Common myeloid progenitor, CD34-positive (primary cell): ENCODE measurements around the gene DNAH17.

Experiments
- CTCF ChIA-PET: fragments of 350-600 bp; sonication (Branson Sonifier 250); formaldehyde crosslinking; loops from one replicate; lab custom pipeline; 2021; ENCODE audit warnings: antibody characterized with exemption; lab: Charles Lee
- POLR2A ChIA-PET: fragments of 350-600 bp; sonication (Branson Sonifier 250); formaldehyde crosslinking; loops from one replicate; lab custom pipeline; 2021; ENCODE audit warnings: antibody characterized with exemption; lab: Charles Lee
- DNase-seq, 3 donors: peaks; one replicate each; pipeline versions ENCODE4 v3.0.0 to v3.0.0-alpha.2; 2013
- H3K27ac ChIP-seq, 2 experiments: 1 replicate in 1 of 2; 2 replicates in 1 of 2; pipeline ENCODE4 v1.7.0; 2013; ENCODE audit warnings: inconsistent platforms in 2 of 2, low read length in 2 of 2, mild to moderate bottlenecking in 2 of 2, low read depth in 1 of 2, moderate library complexity in 1 of 2; ENCODE audit not compliant: severe bottlenecking in 2 of 2, insufficient read depth in 1 of 2, poor library complexity in 1 of 2
- H3K27me3 ChIP-seq, 5 experiments: replicated peaks in 2 of 5; 1 replicate in 3 of 5; 2 replicates in 2 of 5; pipeline versions ENCODE4 v1.6.1 to v1.7.0; 2013; ENCODE audit warnings: low read length in 4 of 5, mild to moderate bottlenecking in 2 of 5, moderate library complexity in 2 of 5, inconsistent platforms in 1 of 5; ENCODE audit not compliant: insufficient read depth in 5 of 5, control insufficient read depth in 4 of 5
- H3K36me3 ChIP-seq, 4 experiments: 1 replicate in 2 of 4; 2 replicates in 2 of 4; pipeline versions ENCODE4 v1.6.1 to v1.7.0; 2013; ENCODE audit warnings: low read length in 3 of 4, control low read depth in 1 of 4, mild to moderate bottlenecking in 1 of 4; ENCODE audit not compliant: control insufficient read depth in 4 of 4, insufficient read depth in 4 of 4
- H3K4me1 ChIP-seq, 4 experiments: 1 replicate in 3 of 4; 2 replicates in 1 of 4; pipeline versions ENCODE4 v1.6.1 to v1.7.1; 2013; ENCODE audit warnings: low read length in 3 of 4, mild to moderate bottlenecking in 3 of 4, control low read depth in 1 of 4, inconsistent platforms in 1 of 4, moderate library complexity in 1 of 4; ENCODE audit not compliant: control insufficient read depth in 4 of 4, insufficient read depth in 4 of 4; ENCODE audit errors: control extremely low read depth in 1 of 4
- H3K4me3 ChIP-seq, 7 experiments: 1 replicate in 4 of 7; 2 replicates in 3 of 7; pipeline versions ENCODE4 v1.5.1 to v1.7.0; 2013; ENCODE audit warnings: mild to moderate bottlenecking in 7 of 7, low read length in 6 of 7, moderate library complexity in 6 of 7, inconsistent platforms in 2 of 7, low read depth in 2 of 7, control low read depth in 1 of 7; ENCODE audit not compliant: insufficient read depth in 4 of 7, control insufficient read depth in 1 of 7; ENCODE audit errors: extremely low read depth in 1 of 7
- H3K9me3 ChIP-seq, 5 experiments: 1 replicate in 4 of 5; 2 replicates in 1 of 5; pipeline versions ENCODE4 v1.6.1 to v1.7.1; 2013; ENCODE audit warnings: low read length in 4 of 5, mild to moderate bottlenecking in 2 of 5, inconsistent platforms in 1 of 5, low read depth in 1 of 5, moderate library complexity in 1 of 5; ENCODE audit not compliant: control insufficient read depth in 4 of 5, insufficient read depth in 2 of 5; ENCODE audit errors: control extremely low read depth in 1 of 5
- WGBS: methylation state at CpG from one replicate; pipeline ENCODE4 v1.1.5; 2013; ENCODE audit not compliant: insufficient coverage; 5-methylcytosine and 5-hydroxymethylcytosine counted together

The DNAH17 gene

GRCh38 chr17:78497115-78497540 lies 80.1 kb downstream of the DNAH17 start:
- WGBS = 16% methylated on average over 7 of the region's 10 CpGs
- peak; percentile 60 to 74 (median 70) for DNase-seq
- POLR2A ChIA-PET = no interaction called here

GRCh38 chr17:78496311-78496710 lies 80.9 kb downstream of the DNAH17 start:
- no peaks in the 10 kb centered on the region for H3K36me3 ChIP-seq
- ChIA-PET CTCF (interaction anchor here (0.8 to 6.0 kb wide), 7 partner anchors 68 to 350 kb away, joined by 3 to 57 read pairs (median 4); no protein-coding TSS in a partner anchor), POLR2A (no interaction called here)
- peaks cover 0 to 2% (median 0%) of the 10 kb centered on the region in 5 experiments for H3K27me3 ChIP-seq
- DNase-seq = no peak
- H3K9me3 ChIP-seq = no peaks in the 10 kb centered on the region
- H3K4me1 ChIP-seq = no peaks in the 10 kb centered on the region
- no CpG with 5 or more reads among the region's 6 CpGs for WGBS
- no peak overlapping the region for H3K4me3 ChIP-seq
- H3K27ac ChIP-seq = no peak overlapping the region

More at GRCh38 chr17:78497115-78497540, 80.1 kb downstream of the DNAH17 start:
- H3K4me1 ChIP-seq = no peaks in the 10 kb centered on the region
- H3K36me3 ChIP-seq = no peaks in the 10 kb centered on the region
- no peak overlapping the region for H3K4me3 ChIP-seq
- no peak overlapping the region for H3K27ac ChIP-seq
- H3K27me3 ChIP-seq = peaks cover 0 to 2% (median 0%) of the 10 kb centered on the region in 5 experiments
- CTCF ChIA-PET = interaction anchor here (0.8 to 6.0 kb wide), 15 partner anchors 16 to 349 kb away, joined by 3 to 57 read pairs (median 3); no protein-coding TSS in a partner anchor
- no peaks in the 10 kb centered on the region for H3K9me3 ChIP-seq

GRCh38 chr17:78495634-78496033 lies 81.6 kb downstream of the DNAH17 start:
- H3K9me3 ChIP-seq = no peaks in the 10 kb centered on the region
- no peak overlapping the region for H3K27ac ChIP-seq
- CTCF ChIA-PET = interaction anchor here (1.5 to 6.0 kb wide), 2 partner anchors 15 to 213 kb away, joined by 4 to 57 read pairs; no protein-coding TSS in a partner anchor
- H3K4me3 ChIP-seq = no peak overlapping the region
- H3K36me3 ChIP-seq = no peaks in the 10 kb centered on the region
- H3K27me3 ChIP-seq = peaks cover 0 to 2% (median 0%) of the 10 kb centered on the region in 5 experiments
- POLR2A ChIA-PET = no interaction called here
- WGBS = 95% methylated on average over 14 of the region's 14 CpGs
- no peak for DNase-seq
- H3K4me1 ChIP-seq = no peaks in the 10 kb centered on the region

GRCh38 chr17:78494696-78495330 lies 82.4 kb downstream of the DNAH17 start:
- Histone ChIP-seq H3K27me3 (peaks cover 0 to 2% (median 0%) of the 10 kb centered on the region in 5 experiments), H3K4me1 (no peaks in the 10 kb centered on the region), H3K9me3 (no peaks in the 10 kb centered on the region), H3K27ac (no peak overlapping the region), H3K4me3 (no peak overlapping the region), H3K36me3 (no peaks in the 10 kb centered on the region)
- ChIA-PET CTCF (interaction anchor here (1.5 to 6.0 kb wide), 2 partner anchors 16 to 214 kb away, joined by 4 to 57 read pairs; no protein-coding TSS in a partner anchor), POLR2A (no interaction called here)
- 91% methylated on average over 22 of the region's 22 CpGs for WGBS
- no peak for DNase-seq

- Histone ChIP-seq H3K27me3 (peaks cover 0 to 2% (median 0%) of the 10 kb centered on the region in 5 experiments), H3K27ac (no peak overlapping the region), H3K4me3 (no peak overlapping the region), H3K9me3 (no peaks in the 10 kb centered on the region), H3K4me1 (no peaks in the 10 kb centered on the region), H3K36me3 (no peaks in the 10 kb centered on the region)
- DNase-seq = no peak
- POLR2A ChIA-PET = no interaction called here
- CTCF ChIA-PET = interaction anchor here (0.9 to 6.0 kb wide), 6 partner anchors 17 to 215 kb away, joined by 3 to 57 read pairs (median 4); no protein-coding TSS in a partner anchor
- WGBS = 91% methylated on average over 40 of the region's 42 CpGs
These were observed 83.1 kb downstream of the DNAH17 start for GRCh38 chr17:78493853-78494695.

- DNase-seq = no peak
- ChIA-PET POLR2A (no interaction called here), CTCF (interaction anchor here (0.9 to 1.2 kb wide), 5 partner anchors 44 to 291 kb away, joined by 3 to 5 read pairs (median 3); no protein-coding TSS in a partner anchor)
- Histone ChIP-seq H3K9me3 (no peaks in the 10 kb centered on the region), H3K27me3 (peaks cover 0 to 2% (median 0%) of the 10 kb centered on the region in 5 experiments), H3K4me3 (no peak overlapping the region), H3K4me1 (no peaks in the 10 kb centered on the region), H3K27ac (no peak overlapping the region), H3K36me3 (no peaks in the 10 kb centered on the region)
- WGBS = 73% methylated on average over 4 of the region's 9 CpGs
These were observed 83.7 kb downstream of the DNAH17 start for GRCh38 chr17:78493450-78493849.
